Type B pancreatic cell (in vitro differentiated cells): ENCODE data around the gene DNAJC9. TPM values are rescaled to one million over a fixed set of nuclear protein-coding genes. Genes with fewer than 3 reads are reported as not detected.
A peak's percentile ranks its signal among the peaks of the same experiment; 100 is the strongest.

Experiments used
- DNase-seq: peaks from one replicate; pipeline ENCODE4 v3.0.0; 2021; ENCODE audit warnings: mixed read lengths; ENCODE audit not compliant: unreplicated experiment; ENCODE audit errors: extremely low spot score
- H3K27ac Mint-ChIP-seq: 2 replicates; pipeline ENCODE4 v1.8.0; 2021; ENCODE audit warnings: mild to moderate bottlenecking, mixed read lengths
- H3K27me3 Mint-ChIP-seq: 2 replicates; pipeline ENCODE4 v1.8.0; 2021; ENCODE audit warnings: mixed read lengths
- H3K36me3 Mint-ChIP-seq: 2 replicates; pipeline ENCODE4 v1.8.0; 2021; ENCODE audit warnings: mixed read lengths
- H3K4me1 Mint-ChIP-seq: one replicate; pipeline ENCODE4 v1.8.0; 2021; ENCODE audit warnings: mixed read lengths; ENCODE audit not compliant: unreplicated experiment
- H3K4me3 Mint-ChIP-seq: 2 replicates; pipeline ENCODE4 v1.8.0; 2021; ENCODE audit warnings: mild to moderate bottlenecking, mixed read lengths
- H3K9me3 Mint-ChIP-seq: 2 replicates; pipeline ENCODE4 v1.8.0; 2021; ENCODE audit warnings: mixed read lengths
- total RNA-seq: library from RNA; stranded (reverse); gene quantifications from 2 replicates; pipeline ENCODE4 v1.2.1, GENCODE V29; 2021; ENCODE audit warnings: low replicate concordance
- TF ChIP-seq, protein P1 (sequence below): fragments of 200-600 bp; sonication (generic); conservative IDR thresholded peaks from 2 replicates; pipeline ENCODE4 v1.5.0; 2021; ENCODE audit warnings: antibody characterized with exemption, mild to moderate bottlenecking

The DNAJC9 gene
- total RNA-seq, 1 donor from 2014 or later: 41.8 TPM

DNA sequence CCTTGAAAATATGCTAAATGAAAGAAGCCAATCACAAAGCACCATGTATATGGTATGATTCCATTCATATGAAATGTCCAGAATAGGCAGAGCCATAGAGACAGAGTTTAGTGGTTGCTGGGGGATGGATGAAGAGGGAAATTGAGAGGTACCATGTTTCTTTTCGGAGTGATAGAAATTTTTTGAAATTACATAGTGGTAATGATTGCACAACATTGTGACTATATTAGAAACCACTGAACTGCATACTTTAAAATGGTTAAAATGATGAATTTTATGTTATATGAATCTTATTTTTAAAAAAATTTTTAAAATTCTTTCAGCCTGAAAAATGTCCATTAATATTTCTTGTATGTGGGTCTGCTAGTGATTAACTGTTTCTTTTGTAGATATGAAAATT, 26.1 kb downstream of the DNAJC9 start:
- H3K4me3 Mint-ChIP-seq: no peak overlapping the region
- H3K9me3 Mint-ChIP-seq: no peaks in the 10 kb centered on the region
- H3K27ac Mint-ChIP-seq: no peak overlapping the region
- TF ChIP-seq, protein P1, sequence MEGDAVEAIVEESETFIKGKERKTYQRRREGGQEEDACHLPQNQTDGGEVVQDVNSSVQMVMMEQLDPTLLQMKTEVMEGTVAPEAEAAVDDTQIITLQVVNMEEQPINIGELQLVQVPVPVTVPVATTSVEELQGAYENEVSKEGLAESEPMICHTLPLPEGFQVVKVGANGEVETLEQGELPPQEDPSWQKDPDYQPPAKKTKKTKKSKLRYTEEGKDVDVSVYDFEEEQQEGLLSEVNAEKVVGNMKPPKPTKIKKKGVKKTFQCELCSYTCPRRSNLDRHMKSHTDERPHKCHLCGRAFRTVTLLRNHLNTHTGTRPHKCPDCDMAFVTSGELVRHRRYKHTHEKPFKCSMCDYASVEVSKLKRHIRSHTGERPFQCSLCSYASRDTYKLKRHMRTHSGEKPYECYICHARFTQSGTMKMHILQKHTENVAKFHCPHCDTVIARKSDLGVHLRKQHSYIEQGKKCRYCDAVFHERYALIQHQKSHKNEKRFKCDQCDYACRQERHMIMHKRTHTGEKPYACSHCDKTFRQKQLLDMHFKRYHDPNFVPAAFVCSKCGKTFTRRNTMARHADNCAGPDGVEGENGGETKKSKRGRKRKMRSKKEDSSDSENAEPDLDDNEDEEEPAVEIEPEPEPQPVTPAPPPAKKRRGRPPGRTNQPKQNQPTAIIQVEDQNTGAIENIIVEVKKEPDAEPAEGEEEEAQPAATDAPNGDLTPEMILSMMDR: no peak
- peaks cover 13% of the 10 kb centered on the region for H3K36me3 Mint-ChIP-seq
- DNase-seq: no peak
- no peaks in the 10 kb centered on the region for H3K27me3 Mint-ChIP-seq
- H3K4me1 Mint-ChIP-seq: no peaks in the 10 kb centered on the region

DNA sequence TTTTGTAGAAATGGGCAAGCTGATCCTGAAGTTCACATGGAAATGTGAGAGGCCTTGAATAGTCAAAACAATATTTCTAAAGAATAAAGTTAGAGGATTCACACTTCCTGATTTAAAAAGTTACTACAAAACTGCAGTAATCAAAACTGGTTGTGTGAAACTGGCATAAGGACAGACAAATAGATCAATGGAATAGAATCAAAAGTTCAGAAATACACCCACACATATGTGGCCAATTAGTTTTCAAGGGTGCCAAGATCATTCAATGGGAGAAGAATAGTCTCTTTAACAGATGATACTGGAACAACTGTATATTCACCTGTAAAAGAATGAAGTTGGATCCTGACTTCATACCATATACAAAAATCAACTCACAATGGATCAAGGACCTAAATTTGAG, 27.7 kb downstream of the DNAJC9 start:
- no peaks in the 10 kb centered on the region for H3K4me1 Mint-ChIP-seq

DNA sequence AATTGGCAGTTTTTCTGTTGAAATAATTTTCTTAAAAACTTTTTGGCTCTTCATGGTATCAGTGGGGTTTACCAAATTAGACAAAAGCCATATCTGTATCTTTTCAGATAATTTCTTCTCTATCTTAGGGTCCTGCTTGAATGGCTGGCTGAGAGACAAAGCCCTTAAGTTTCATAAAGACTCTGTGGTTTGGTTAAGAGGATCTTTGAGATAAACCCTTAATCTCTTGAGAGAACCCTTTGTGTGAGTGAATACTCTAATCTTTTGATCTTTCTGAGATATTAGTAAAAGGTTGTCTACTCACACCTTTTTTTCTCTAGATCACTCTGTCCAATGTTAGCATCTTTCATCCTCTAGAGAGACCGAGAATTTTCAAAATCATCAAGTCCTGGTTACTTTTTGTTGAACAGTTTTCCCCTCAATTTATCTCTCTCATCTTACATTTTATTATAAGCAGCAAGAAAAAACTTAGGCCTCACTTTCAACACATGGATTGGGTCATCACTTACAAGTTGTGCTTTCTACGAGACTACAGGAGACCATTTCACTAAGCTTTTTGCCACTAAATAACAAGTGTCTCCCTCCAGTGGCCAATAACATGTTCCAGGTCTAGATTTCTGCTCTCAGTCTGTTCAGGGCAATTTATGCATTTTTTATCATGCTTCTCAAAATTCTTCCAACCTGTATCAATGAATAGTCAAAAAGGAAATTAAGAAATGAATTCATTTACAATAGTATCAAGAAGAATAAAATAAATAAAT, 28.4 kb downstream of the DNAJC9 start:
- no peak overlapping the region for H3K27ac Mint-ChIP-seq
- H3K9me3 Mint-ChIP-seq: no peaks in the 10 kb centered on the region
- TF ChIP-seq, protein P1: peak; percentile 63

More for the DNA sequence above, 27.7 kb downstream of the DNAJC9 start:
- no peaks in the 10 kb centered on the region for H3K9me3 Mint-ChIP-seq
- no peak overlapping the region for H3K27ac Mint-ChIP-seq
- TF ChIP-seq, protein P1: no peak
- H3K27me3 Mint-ChIP-seq: no peaks in the 10 kb centered on the region
- no peak overlapping the region for H3K4me3 Mint-ChIP-seq
- no peak for DNase-seq
- H3K36me3 Mint-ChIP-seq: peaks cover 17% of the 10 kb centered on the region

DNA sequence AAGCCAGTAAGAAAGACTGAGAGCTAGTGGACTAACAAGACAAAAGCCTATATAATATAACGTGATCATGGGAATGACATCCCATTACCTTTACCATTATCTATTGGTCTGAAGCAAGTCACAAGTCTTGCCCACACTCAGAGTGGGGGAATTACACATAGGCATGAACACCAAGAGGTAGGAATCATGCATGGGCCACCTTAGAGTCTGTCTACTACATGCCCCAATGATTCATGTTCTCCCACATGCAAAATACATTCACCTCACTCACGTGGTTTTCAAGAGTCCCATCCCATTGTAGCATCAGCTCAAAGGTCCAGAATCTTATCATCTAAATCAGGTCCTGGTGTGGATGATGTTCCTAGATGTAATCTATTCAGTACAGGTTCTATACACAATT, 29.4 kb downstream of the DNAJC9 start:
- no peak for DNase-seq
- Mint-ChIP-seq H3K36me3 (peaks cover 28% of the 10 kb centered on the region), H3K27me3 (no peaks in the 10 kb centered on the region), H3K4me1 (no peaks in the 10 kb centered on the region), H3K9me3 (no peaks in the 10 kb centered on the region), H3K4me3 (no peak overlapping the region), H3K27ac (no peak overlapping the region)
- TF ChIP-seq, protein P1: no peak

More for the DNA sequence above, 28.4 kb downstream of the DNAJC9 start:
- Mint-ChIP-seq H3K27me3 (no peaks in the 10 kb centered on the region), H3K36me3 (peaks cover 24% of the 10 kb centered on the region), H3K4me1 (no peaks in the 10 kb centered on the region), H3K4me3 (no peak overlapping the region)
- DNase-seq: no peak

DNA sequence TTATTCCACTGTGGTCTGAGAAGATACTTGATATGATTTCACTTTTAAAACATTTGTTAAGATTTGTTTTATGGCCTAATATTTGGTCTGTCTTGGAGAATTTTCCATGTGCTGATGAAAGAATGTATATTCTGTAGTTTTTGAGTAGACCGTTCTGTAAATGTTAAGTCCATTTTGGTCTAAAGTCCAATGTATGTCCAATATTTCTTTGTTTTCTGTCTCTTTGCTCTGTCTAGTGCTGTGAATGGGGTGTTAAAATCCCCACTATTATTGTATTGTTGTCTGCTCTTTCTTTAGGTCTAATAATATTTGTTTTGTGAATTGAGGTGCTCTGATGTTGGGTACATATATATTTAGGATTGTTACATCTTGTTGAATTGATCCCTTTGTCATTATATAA, 31.3 kb downstream of the DNAJC9 start:
- Mint-ChIP-seq H3K9me3 (no peaks in the 10 kb centered on the region), H3K4me3 (no peak overlapping the region), H3K36me3 (peaks cover 28% of the 10 kb centered on the region), H3K27ac (no peak overlapping the region), H3K27me3 (no peaks in the 10 kb centered on the region), H3K4me1 (no peaks in the 10 kb centered on the region)
- no peak for DNase-seq
- TF ChIP-seq, protein P1: no peak
